ENCODE results near the gene SLC38A3.

DNA sequence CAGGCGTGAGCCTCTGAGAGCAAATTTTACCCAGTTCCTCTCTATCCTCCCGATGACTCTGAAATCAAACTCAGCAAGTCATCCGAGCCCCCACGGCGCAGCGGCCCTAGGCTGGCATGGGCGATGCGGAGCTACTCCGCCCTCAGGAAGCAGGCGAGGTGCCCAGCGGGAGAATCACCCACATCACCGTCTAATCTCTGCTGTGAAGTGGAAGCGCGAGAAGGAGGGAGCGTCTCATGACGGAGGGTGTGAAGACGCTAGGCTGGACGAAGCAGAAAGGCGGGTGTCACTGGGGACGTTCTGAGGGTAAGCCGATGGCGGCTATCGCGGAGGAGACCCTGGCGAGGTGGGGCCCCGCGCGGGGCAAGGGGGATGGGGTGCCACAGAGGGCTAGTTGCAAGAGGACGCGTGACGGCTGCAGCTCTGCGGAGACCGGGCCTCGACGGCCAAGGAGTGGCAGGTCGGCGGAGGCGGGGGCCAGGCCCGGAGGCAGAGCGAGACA, 21.9 kb downstream of the SLC38A3 start:
- TF ChIP-seq TEAD4 (IDR thresholded peaks at IDR 0.05) (no peak), NFIC (IDR thresholded peaks at IDR 0.05) (no peak), RAD21 (IDR thresholded peaks at IDR 0.05; ENCODE audit: low read depth) (no peak)
